ENCODE data around the gene TPSD1. TPM values are rescaled to one million over a fixed set of nuclear protein-coding genes. Genes with fewer than 3 reads are reported as not detected.
A peak's percentile ranks its signal among the peaks of the same experiment; 100 is the strongest.

TPSD1 gene
- total RNA-seq, 1 experiment from 2014 or later = 0.26 TPM

GRCh38 chr16:1308036-1308976 is 52.4 kb downstream of the TPSD1 start:
- BruUV-seq (replicated peaks) = no TSS peak

More at GRCh38 chr16:1308036-1308976, 52.4 kb downstream of the TPSD1 start:
- Histone ChIP-seq H3K4me1 (ENCODE audit: control insufficient read depth, insufficient read depth, low read length) (peaks cover 14% of the 10 kb centered on the region), H3K9me3 (ENCODE audit: control insufficient read depth, insufficient read depth, low read depth, low read length) (no peaks in the 10 kb centered on the region), H3K27ac (ENCODE audit: low read length) (peak overlapping the region; percentile 79), H3K27me3 (ENCODE audit: control insufficient read depth, insufficient read depth, low read length) (no peaks in the 10 kb centered on the region), H3K36me3 (ENCODE audit: control insufficient read depth, insufficient read depth, low read length) (peaks cover 3% of the 10 kb centered on the region; the same call in 1 of the 2 replicates), H3K4me3 (ENCODE audit: low read depth in 2 of 2, low read length in 2 of 2) (peak overlapping the region; percentile 38 to 43)
- TF ChIP-seq, protein P1, sequence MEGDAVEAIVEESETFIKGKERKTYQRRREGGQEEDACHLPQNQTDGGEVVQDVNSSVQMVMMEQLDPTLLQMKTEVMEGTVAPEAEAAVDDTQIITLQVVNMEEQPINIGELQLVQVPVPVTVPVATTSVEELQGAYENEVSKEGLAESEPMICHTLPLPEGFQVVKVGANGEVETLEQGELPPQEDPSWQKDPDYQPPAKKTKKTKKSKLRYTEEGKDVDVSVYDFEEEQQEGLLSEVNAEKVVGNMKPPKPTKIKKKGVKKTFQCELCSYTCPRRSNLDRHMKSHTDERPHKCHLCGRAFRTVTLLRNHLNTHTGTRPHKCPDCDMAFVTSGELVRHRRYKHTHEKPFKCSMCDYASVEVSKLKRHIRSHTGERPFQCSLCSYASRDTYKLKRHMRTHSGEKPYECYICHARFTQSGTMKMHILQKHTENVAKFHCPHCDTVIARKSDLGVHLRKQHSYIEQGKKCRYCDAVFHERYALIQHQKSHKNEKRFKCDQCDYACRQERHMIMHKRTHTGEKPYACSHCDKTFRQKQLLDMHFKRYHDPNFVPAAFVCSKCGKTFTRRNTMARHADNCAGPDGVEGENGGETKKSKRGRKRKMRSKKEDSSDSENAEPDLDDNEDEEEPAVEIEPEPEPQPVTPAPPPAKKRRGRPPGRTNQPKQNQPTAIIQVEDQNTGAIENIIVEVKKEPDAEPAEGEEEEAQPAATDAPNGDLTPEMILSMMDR (IDR thresholded peaks at IDR 0.05) = no peak
- TF ChIP-seq SIN3A (IDR thresholded peaks at IDR 0.05; ENCODE audit: borderline replicate concordance, insufficient read depth, low read depth, low read length) = no peak
- TF ChIP-seq POLR2AphosphoS5 (IDR thresholded peaks at IDR 0.05; ENCODE audit: low read depth, low read length) = peak; percentile 52; the same call in 1 of the 2 replicates
- TF ChIP-seq, protein P2, sequence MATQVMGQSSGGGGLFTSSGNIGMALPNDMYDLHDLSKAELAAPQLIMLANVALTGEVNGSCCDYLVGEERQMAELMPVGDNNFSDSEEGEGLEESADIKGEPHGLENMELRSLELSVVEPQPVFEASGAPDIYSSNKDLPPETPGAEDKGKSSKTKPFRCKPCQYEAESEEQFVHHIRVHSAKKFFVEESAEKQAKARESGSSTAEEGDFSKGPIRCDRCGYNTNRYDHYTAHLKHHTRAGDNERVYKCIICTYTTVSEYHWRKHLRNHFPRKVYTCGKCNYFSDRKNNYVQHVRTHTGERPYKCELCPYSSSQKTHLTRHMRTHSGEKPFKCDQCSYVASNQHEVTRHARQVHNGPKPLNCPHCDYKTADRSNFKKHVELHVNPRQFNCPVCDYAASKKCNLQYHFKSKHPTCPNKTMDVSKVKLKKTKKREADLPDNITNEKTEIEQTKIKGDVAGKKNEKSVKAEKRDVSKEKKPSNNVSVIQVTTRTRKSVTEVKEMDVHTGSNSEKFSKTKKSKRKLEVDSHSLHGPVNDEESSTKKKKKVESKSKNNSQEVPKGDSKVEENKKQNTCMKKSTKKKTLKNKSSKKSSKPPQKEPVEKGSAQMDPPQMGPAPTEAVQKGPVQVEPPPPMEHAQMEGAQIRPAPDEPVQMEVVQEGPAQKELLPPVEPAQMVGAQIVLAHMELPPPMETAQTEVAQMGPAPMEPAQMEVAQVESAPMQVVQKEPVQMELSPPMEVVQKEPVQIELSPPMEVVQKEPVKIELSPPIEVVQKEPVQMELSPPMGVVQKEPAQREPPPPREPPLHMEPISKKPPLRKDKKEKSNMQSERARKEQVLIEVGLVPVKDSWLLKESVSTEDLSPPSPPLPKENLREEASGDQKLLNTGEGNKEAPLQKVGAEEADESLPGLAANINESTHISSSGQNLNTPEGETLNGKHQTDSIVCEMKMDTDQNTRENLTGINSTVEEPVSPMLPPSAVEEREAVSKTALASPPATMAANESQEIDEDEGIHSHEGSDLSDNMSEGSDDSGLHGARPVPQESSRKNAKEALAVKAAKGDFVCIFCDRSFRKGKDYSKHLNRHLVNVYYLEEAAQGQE (IDR thresholded peaks at IDR 0.05; ENCODE audit: insufficient read depth in 1 of 2, low read depth in 2 of 2, low read length in 1 of 2) = no peak
- TF ChIP-seq TCF7L2 (IDR thresholded peaks at IDR 0.05; ENCODE audit: low read depth, low read length) = no peak
- ATAC-seq = peak; percentile 55
- ChIA-PET CTCF (no interaction called here), POLR2A (interaction anchor here (0.7 kb wide), 1 partner anchor 93 kb away, joined by 9 read pairs; no protein-coding TSS in a partner anchor)
- peak; percentile 55 for DNase-seq (ENCODE audit: low read depth, low spot score)
- intact Hi-C loops (cut with micrococcal nuclease; ENCODE audit: unreplicated experiment) (no loop called here), in situ Hi-C loops (cut with HindIII; ENCODE audit: low pct_unique_long_range_greater_than_20kb, low sequenced_read_pairs) (no loop called here)

Other genes with a start within 250 kb of the TPSD1 start
- 2.8 TPM for gene SSTR5, start 183.3 kb upstream of the TPSD1 start, total RNA-seq (2021; ENCODE audit: unreplicated experiment)
- 0.39 TPM for gene C1QTNF8, start 159.8 kb upstream of the TPSD1 start, total RNA-seq (2021; ENCODE audit: unreplicated experiment)
- gene CACNA1H, start 103.0 kb upstream of the TPSD1 start, total RNA-seq (2021; ENCODE audit: unreplicated experiment) = 31.1 TPM
- 4.6 TPM for gene TPSG1, start 30.8 kb upstream of the TPSD1 start, total RNA-seq (2021; ENCODE audit: unreplicated experiment)
- 0.57 TPM for gene TPSB2, start 25.9 kb upstream of the TPSD1 start, total RNA-seq (2021; ENCODE audit: unreplicated experiment)
- not detected for gene TPSAB1, start 15.4 kb upstream of the TPSD1 start, total RNA-seq (2021; ENCODE audit: unreplicated experiment)
- 198 TPM for gene UBE2I, start 53.6 kb downstream of the TPSD1 start, total RNA-seq (2021; ENCODE audit: unreplicated experiment)
- 9.4 TPM for gene BAIAP3, start 77.6 kb downstream of the TPSD1 start, total RNA-seq (2021; ENCODE audit: unreplicated experiment)
- gene TSR3, start 95.8 kb downstream of the TPSD1 start, total RNA-seq (2021; ENCODE audit: unreplicated experiment) = 89.7 TPM
- 62.5 TPM for gene GNPTG, start 95.9 kb downstream of the TPSD1 start, total RNA-seq (2021; ENCODE audit: unreplicated experiment)
- 26.6 TPM for gene UNKL, start 158.6 kb downstream of the TPSD1 start, total RNA-seq (2021; ENCODE audit: unreplicated experiment)
- gene UQCC4, start 164.7 kb downstream of the TPSD1 start, total RNA-seq (2021; ENCODE audit: unreplicated experiment) = 18.1 TPM
- not detected for gene PERCC1, start 175.0 kb downstream of the TPSD1 start, total RNA-seq (2021; ENCODE audit: unreplicated experiment)
- 2.0 TPM for gene CCDC154, start 188.5 kb downstream of the TPSD1 start, total RNA-seq (2021; ENCODE audit: unreplicated experiment)
- 179 TPM for gene CLCN7, start 219.0 kb downstream of the TPSD1 start, total RNA-seq (2021; ENCODE audit: unreplicated experiment)
- not detected for gene PTX4, start 232.9 kb downstream of the TPSD1 start, total RNA-seq (2021; ENCODE audit: unreplicated experiment)
- 65.4 TPM for gene TELO2, start 237.3 kb downstream of the TPSD1 start, total RNA-seq (2021; ENCODE audit: unreplicated experiment)

Data from Panc1 (cell line).